WTC11 (cell line): ENCODE data around the gene SLC25A10.

Source experiments
- ATF6 ChIP-seq: sonication (generic); formaldehyde crosslinking; IDR thresholded peaks from 2 replicates; pipeline ENCODE4 v1.8.1; 2023; ENCODE audit warnings: mild to moderate bottlenecking, missing genetic modification reagents
- CREM ChIP-seq: sonication (generic); formaldehyde crosslinking; IDR thresholded peaks from 2 replicates; pipeline ENCODE4 v1.8.1; 2022; ENCODE audit warnings: mild to moderate bottlenecking, missing genetic modification reagents, moderate library complexity
- CTCF ChIP-seq: fragments of 200-600 bp; IDR thresholded peaks from 2 replicates; pipeline ENCODE4 v1.8.0; 2022; ENCODE audit warnings: antibody characterized with exemption
- GABPB1 ChIP-seq: sonication (generic); formaldehyde crosslinking; IDR thresholded peaks from 2 replicates; pipeline ENCODE4 v1.8.1; 2023; ENCODE audit warnings: mild to moderate bottlenecking, missing genetic modification reagents
- MAX ChIP-seq: sonication (generic); formaldehyde crosslinking; IDR thresholded peaks from 2 replicates; pipeline ENCODE4 v1.8.0; 2022; ENCODE audit warnings: mild to moderate bottlenecking, missing genetic modification reagents
- SMAD3 ChIP-seq: sonication (generic); formaldehyde crosslinking; IDR thresholded peaks from 2 replicates; pipeline ENCODE4 v1.8.0; 2022; ENCODE audit warnings: missing genetic modification reagents, mild to moderate bottlenecking, borderline replicate concordance
- TF ChIP-seq, protein P1 (sequence below): fragments of 250-450 bp; sonication (Bioruptor Pico); IDR thresholded peaks from 2 replicates; pipeline ENCODE4 v1.9.0; 2021; ENCODE audit warnings: mild to moderate bottlenecking

- TF ChIP-seq CTCF = no peak
- TF ChIP-seq SMAD3 = no peak
- TF ChIP-seq MAX (CRISPR knock-in tag) = no peak
- TF ChIP-seq CREM = no peak
- TF ChIP-seq GABPB1 (CRISPR knock-in tag) = no peak
- no peak for TF ChIP-seq ATF6 (CRISPR knock-in tag)
- TF ChIP-seq, protein P1, sequence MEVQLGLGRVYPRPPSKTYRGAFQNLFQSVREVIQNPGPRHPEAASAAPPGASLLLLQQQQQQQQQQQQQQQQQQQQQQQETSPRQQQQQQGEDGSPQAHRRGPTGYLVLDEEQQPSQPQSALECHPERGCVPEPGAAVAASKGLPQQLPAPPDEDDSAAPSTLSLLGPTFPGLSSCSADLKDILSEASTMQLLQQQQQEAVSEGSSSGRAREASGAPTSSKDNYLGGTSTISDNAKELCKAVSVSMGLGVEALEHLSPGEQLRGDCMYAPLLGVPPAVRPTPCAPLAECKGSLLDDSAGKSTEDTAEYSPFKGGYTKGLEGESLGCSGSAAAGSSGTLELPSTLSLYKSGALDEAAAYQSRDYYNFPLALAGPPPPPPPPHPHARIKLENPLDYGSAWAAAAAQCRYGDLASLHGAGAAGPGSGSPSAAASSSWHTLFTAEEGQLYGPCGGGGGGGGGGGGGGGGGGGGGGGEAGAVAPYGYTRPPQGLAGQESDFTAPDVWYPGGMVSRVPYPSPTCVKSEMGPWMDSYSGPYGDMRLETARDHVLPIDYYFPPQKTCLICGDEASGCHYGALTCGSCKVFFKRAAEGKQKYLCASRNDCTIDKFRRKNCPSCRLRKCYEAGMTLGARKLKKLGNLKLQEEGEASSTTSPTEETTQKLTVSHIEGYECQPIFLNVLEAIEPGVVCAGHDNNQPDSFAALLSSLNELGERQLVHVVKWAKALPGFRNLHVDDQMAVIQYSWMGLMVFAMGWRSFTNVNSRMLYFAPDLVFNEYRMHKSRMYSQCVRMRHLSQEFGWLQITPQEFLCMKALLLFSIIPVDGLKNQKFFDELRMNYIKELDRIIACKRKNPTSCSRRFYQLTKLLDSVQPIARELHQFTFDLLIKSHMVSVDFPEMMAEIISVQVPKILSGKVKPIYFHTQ (CRISPR knock-in tag) = no peak
Observed at GRCh38 chr17:81708739-81709185, 3.3 kb upstream of the SLC25A10 start.
